LNCAP (cell line): ENCODE measurements around the gene ZKSCAN4.

Experiments
- CTCF ChIP-seq: fragments of 450-650 bp; IDR thresholded peaks from 2 replicates; pipeline ENCODE4 v1.5.1; 2017; ENCODE audit warnings: mild to moderate bottlenecking

Gene ZKSCAN4

DNA sequence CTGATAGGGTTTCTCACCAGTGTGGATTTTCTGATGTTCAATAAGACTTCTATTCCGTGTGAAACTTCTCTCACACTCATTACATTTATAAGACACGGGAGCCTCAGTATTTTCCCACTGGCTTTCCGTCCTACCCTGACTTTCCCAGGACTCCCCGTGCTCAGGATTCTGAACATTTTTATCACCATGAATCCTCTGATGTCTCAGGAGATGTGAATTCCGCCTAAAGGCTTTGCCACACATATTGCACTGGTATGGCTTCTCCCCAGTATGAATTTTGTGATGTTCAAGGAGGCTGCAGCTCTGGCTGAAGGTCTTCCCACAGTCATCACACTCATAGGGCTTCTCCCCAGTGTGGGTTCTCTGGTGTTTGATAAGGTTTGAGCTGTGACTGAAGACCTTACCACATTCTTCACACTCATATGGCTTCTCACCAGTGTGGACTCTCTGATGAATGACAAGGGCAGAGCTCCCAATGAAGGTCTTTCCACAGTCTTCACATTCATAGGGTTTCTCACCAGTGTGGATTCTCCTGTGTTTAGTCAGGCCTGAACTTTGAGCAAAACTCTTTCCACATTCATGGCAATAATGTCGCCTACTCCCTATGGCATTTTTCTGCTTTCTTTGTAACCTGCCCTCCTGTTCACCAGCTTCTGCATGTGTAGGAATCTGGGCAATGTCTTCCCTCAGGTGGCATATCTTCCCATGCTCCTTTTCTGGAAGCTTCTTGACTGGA lies 6.7 kb downstream of the ZKSCAN4 start:
- no peak for TF ChIP-seq CTCF

DNA sequence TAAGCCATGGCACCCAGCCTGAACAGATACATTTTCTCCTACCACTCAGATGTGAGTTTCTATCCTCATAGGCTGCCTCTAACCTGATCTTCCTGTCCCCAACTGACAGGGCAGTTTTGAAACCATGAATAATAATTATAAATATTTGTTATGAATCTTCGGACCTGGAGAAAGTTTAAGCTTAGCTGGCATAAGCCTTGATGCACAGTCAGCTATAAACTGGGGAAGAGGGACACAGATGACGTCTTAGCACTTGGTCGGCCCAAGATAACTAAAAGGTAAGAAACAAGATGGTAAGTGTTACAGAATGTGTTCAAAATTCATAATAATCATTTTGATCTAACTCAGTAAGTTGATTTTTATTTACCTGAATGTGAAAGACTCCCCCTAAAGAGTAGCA lies 8.1 kb downstream of the ZKSCAN4 start:
- TF ChIP-seq CTCF: no peak

GRCh38 chr6:28240471-28240870 lies 11.6 kb downstream of the ZKSCAN4 start:
- TF ChIP-seq CTCF: no peak

DNA sequence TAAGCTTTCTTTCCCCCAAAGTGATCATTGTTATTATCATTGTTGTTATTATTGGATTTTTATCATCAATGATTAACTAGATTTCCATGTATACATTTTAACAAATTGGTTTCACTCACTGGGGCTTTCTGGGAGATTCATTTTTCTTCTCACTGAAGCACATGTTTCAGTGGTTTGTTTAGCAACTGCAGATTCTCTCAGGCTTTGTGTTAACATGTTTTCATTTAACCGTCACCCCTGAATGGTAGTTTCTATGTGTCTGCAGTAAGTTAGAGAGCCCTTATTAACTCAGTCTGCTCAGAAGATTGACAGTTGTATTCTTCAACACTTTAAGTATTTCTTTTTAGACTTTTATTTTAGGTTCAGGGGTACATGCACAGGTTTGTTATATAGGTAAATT lies 12.4 kb downstream of the ZKSCAN4 start:
- TF ChIP-seq CTCF: no peak

- no peak for TF ChIP-seq CTCF
Measured at GRCh38 chr6:28235912-28236452, 16.1 kb downstream of the ZKSCAN4 start.

DNA sequence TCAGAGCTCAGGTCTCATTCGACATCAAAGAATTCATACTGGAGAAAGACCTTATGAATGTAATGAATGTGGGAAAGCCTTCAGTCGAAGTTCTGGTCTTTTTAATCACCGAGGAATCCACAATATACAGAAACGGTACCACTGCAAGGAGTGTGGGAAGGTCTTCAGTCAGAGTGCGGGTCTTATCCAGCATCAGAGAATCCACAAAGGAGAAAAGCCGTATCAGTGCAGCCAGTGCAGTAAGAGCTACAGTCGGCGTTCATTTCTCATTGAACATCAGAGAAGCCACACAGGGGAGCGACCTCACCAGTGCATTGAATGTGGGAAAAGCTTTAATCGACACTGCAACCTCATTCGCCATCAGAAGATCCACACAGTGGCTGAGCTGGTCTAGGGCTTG lies 19.3 kb downstream of the ZKSCAN4 start:
- no peak for TF ChIP-seq CTCF

DNA sequence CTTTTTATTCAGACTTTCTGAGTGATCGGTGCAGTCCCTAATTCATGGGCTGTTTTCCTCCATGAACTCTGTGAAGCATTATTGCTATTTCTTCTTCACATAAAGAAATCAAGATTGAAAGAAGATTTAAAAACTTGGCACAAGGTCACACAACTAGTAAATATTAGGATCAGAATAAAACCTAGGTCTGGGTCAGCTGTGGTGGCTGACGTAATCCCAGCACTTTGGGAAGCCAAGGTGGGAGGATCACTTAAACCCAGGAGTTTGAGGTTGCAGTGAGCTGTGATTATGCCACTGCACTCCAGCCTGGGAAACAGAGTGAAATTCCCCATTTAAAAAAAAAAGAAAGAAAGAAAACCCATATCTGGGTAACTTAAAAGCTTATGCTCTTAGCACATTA lies 25.6 kb downstream of the ZKSCAN4 start:
- TF ChIP-seq CTCF: no peak
